ENCODE data around the gene LRRC8C. TPM values are rescaled to one million over a fixed set of nuclear protein-coding genes. Genes with fewer than 3 reads are reported as not detected.

LRRC8C gene
- total and polyA plus RNA-seq, 10 of the 15 experiments (the other 5 are each of a cell fraction or from before 2014, with no cell fraction given), result 2.3 to 16.3 (median 10.8) TPM

DNA sequence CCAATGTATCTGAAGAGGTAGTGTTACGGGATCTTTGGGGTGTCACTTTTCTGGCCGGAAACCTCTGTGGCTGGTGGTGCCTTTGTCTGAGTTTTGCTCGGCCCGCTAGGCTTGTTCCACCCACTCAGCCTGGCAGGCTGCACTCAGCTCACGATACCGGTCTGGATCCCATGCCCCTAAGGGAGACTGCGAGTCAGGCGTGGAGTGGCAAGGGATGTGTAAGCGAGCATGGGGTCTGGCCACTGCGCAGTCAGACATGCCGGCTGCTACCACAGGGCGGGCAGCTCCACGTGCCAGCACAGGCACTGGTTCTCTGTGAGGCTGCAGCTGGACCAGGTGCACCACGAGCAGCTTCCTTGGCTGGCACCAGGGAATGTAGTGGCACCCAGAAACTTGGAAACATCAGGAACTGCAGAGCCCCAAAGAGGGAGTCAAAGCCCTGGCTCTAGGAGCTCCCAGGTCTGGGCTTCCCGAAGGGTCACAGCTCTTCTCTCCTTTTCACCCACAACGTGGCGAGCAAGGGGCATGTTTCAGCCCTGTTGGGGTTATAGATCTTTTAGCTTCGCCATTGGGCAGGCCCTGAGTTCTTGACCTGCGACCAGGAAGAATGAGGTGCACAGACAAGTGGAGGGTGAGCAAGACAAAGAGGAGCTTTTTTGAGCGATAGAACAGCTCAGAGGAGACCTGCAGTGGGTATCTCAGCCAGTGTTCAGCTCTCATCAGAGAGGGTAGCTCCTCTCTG lies 23.8 kb upstream of the LRRC8C start (continued):
- TF ChIP-seq, protein P1, sequence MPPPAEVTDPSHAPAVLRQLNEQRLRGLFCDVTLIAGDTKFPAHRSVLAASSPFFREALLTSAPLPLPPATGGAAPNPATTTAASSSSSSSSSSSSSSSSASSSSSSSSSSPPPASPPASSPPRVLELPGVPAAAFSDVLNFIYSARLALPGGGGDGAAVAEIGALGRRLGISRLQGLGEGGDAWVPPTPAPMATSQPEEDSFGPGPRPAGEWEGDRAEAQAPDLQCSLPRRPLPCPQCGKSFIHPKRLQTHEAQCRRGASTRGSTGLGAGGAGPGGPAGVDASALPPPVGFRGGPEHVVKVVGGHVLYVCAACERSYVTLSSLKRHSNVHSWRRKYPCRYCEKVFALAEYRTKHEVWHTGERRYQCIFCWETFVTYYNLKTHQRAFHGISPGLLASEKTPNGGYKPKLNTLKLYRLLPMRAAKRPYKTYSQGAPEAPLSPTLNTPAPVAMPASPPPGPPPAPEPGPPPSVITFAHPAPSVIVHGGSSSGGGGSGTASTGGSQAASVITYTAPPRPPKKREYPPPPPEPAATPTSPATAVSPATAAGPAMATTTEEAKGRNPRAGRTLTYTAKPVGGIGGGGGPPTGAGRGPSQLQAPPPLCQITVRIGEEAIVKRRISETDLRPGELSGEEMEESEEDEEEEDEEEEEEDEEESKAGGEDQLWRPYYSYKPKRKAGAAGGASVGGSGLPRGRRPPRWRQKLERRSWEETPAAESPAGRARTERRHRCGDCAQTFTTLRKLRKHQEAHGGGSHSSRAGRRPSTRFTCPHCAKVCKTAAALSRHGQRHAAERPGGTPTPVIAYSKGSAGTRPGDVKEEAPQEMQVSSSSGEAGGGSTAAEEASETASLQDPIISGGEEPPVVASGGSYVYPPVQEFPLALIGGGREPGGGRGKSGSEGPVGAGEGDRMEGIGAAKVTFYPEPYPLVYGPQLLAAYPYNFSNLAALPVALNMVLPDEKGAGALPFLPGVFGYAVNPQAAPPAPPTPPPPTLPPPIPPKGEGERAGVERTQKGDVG (CRISPR knock-in tag; IDR thresholded peaks at IDR 0.05), result no peak

DNA sequence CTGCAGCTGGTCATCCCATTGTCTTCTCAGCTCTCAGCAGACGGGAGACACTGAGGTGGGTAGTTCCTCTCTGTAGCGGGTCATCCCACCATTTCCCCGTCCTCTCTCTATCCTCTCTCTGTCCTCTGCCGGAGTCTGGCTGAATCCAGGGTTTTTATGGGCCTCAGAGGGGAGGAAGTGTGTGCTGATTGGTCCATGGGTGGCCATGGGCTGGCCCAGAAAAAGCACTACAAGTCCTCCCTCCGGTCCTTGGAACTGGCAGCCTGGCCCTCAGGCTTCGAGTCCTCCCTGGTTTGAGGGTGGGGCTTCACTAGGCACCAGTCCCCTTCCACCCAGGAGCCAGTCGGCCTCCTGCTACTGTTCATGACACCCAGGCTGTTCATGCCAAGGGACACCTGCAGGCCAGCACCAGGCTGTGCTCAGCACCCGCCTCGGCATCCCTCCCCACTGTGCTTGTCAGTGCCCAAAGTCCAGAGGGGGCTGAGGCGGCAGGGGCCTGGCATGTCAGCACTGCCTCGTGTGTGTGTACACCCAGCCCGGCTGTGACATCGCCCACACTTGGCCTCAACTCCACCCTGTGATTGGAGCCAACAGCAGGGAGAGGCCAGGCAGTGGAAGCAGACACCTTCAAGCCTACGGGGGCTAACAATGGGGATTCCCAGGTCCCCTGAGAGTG lies 23.0 kb upstream of the LRRC8C start:
- DNase-seq (ENCODE audit: low read depth, low spot score), result no peak
- no peaks in the 10 kb centered on the region for H4K20me1 ChIP-seq (ENCODE audit: control insufficient read depth, insufficient read depth)
- intact Hi-C loops (cut with micrococcal nuclease; ENCODE audit: unreplicated experiment), result loop anchor here (5.0 kb wide), 1 partner anchor 152 kb away; no protein-coding TSS in a partner anchor
- H2AFZ ChIP-seq (ENCODE audit: control insufficient read depth, low read depth, low read length), result no peak overlapping the region
- CTCF ChIA-PET, result interaction anchor here (1.2 to 3.1 kb wide), 5 partner anchors 15 to 154 kb away, joined by 4 to 22 read pairs (median 6); no protein-coding TSS in a partner anchor
- no peak overlapping the region for H3K9ac ChIP-seq (ENCODE audit: control insufficient read depth, insufficient read depth, low read length)
- FAIRE-seq, result no peak
- no peak overlapping the region for H3K4me2 ChIP-seq (ENCODE audit: control insufficient read depth, insufficient read depth)
- H3K27me3 ChIP-seq (replicated peaks in 1 of 2; ENCODE audit: control insufficient read depth in 2 of 2, insufficient read depth in 2 of 2, low read length in 1 of 2), result no peaks in the 10 kb centered on the region; a peak in 1 of 4 replicates
- no peaks in the 10 kb centered on the region for H3K36me3 ChIP-seq (ENCODE audit: control insufficient read depth in 2 of 2, insufficient read depth in 2 of 2, low read length in 1 of 2)
- peaks cover 28% of the 10 kb centered on the region for H3K4me1 ChIP-seq (ENCODE audit: control insufficient read depth, insufficient read depth, low read length)
- no peak overlapping the region for H3K4me3 ChIP-seq
- WGBS (ENCODE audit: insufficient coverage, insufficient replicate concordance, low lambda C conversion rate, missing lambda C conversion rate), result 51% methylated on average over 14 of the region's 14 CpGs
- H3K79me2 ChIP-seq (ENCODE audit: control insufficient read depth, insufficient read depth, low read length), result no peaks in the 10 kb centered on the region
- ATAC-seq, result no peak
- in situ Hi-C loops (cut with MboI), result no loop called here
- RAD21 ChIA-PET (ENCODE audit: unreplicated experiment), result interaction anchor here (1.4 to 2.2 kb wide), 2 partner anchors 13 to 153 kb away, joined by 3 to 7 read pairs; no protein-coding TSS in a partner anchor
- H3K27ac ChIP-seq (ENCODE audit: control insufficient read depth, insufficient read depth), result no peak overlapping the region
- no TSS peak for BruUV-seq (replicated peaks)
- SMC1A ChIA-PET (ENCODE audit: uncharacterized antibody, unreplicated experiment), result interaction anchor here (1.1 to 2.5 kb wide), 6 partner anchors 8 to 126 kb away, joined by 3 to 30 read pairs (median 6); no protein-coding TSS in a partner anchor
- no peaks in the 10 kb centered on the region; the same call in 2 of the 3 replicates for H3K9me3 ChIP-seq (replicated peaks; ENCODE audit: control insufficient read depth, insufficient read depth, low read length)
- POLR2A ChIA-PET, result no interaction called here
- no peak for TF ChIP-seq MTA2 (IDR thresholded peaks at IDR 0.05; ENCODE audit: low read depth)
- no peak for TF ChIP-seq MYB (IDR thresholded peaks at IDR 0.05; ENCODE audit: borderline replicate concordance, low read depth, low read length)
- TF ChIP-seq SUZ12 (IDR thresholded peaks at IDR 0.05; ENCODE audit: unreplicated experiment), result no peak
- TF ChIP-seq ATF7 (IDR thresholded peaks at IDR 0.05; ENCODE audit: low read depth), result no peak
- no peak for TF ChIP-seq SPI1 (IDR thresholded peaks at IDR 0.05; ENCODE audit: borderline replicate concordance, insufficient read depth, low read depth, low read length)
- TF ChIP-seq, protein P2, sequence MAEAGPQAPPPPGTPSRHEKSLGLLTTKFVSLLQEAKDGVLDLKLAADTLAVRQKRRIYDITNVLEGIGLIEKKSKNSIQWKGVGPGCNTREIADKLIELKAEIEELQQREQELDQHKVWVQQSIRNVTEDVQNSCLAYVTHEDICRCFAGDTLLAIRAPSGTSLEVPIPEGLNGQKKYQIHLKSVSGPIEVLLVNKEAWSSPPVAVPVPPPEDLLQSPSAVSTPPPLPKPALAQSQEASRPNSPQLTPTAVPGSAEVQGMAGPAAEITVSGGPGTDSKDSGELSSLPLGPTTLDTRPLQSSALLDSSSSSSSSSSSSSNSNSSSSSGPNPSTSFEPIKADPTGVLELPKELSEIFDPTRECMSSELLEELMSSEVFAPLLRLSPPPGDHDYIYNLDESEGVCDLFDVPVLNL (IDR thresholded peaks at IDR 0.05; ENCODE audit: low read depth, low read length), result no peak
- no peak for TF ChIP-seq RAD51 (IDR thresholded peaks at IDR 0.05)
- TF ChIP-seq, protein P3, sequence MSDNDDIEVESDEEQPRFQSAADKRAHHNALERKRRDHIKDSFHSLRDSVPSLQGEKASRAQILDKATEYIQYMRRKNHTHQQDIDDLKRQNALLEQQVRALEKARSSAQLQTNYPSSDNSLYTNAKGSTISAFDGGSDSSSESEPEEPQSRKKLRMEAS (IDR thresholded peaks at IDR 0.05; ENCODE audit: low read depth, low read length), result no peak
- TF ChIP-seq ZNF687 (IDR thresholded peaks at IDR 0.05), result no peak
- TF ChIP-seq GABPA (IDR thresholded peaks at IDR 0.05; ENCODE audit: low read depth), result no peak
